NB4 (cell line): Measurements from ENCODE around the gene SLC12A6.

Source experiments
- CTCF ChIP-seq: IDR thresholded peaks from one replicate; pipeline ENCODE4 v1.5.1; 2012; ENCODE audit warnings: low read depth, low read length
- MAX ChIP-seq: IDR thresholded peaks from 2 replicates; pipeline ENCODE4 v1.6.1; 2011; ENCODE audit warnings: low read depth, low read length
- MYC ChIP-seq: IDR thresholded peaks from 2 replicates; pipeline ENCODE4 v1.6.1; 2011; ENCODE audit warnings: low read depth, low read length
- POLR2A ChIP-seq: IDR thresholded peaks from 2 replicates; pipeline ENCODE4 v1.6.1; 2011; ENCODE audit warnings: mild to moderate bottlenecking; ENCODE audit not compliant: insufficient read length; ENCODE audit errors: extremely low read depth

GRCh38 chr15:34347951-34348638 is 10.5 kb upstream of the SLC12A6 start:
- TF ChIP-seq CTCF: no peak
- no peak for TF ChIP-seq POLR2A
- TF ChIP-seq MYC: no peak
- no peak for TF ChIP-seq MAX
